Suprapubic skin (tissue), 3 donors: ENCODE measurements around the gene RBBP8.

Source experiments
- EP300 ChIP-seq: sonication (generic); formaldehyde crosslinking; IDR thresholded peaks from one replicate; pipeline ENCODE4 v1.6.1; 2017; ENCODE audit warnings: antibody characterized with exemption
- POLR2A ChIP-seq, 2 donors: fragments of 450-650 bp; IDR thresholded peaks; one replicate each; pipeline ENCODE4 v1.6.1; 2017; ENCODE audit warnings: antibody characterized with exemption in 2 of 2, mild to moderate bottlenecking in 2 of 2, moderate library complexity in 2 of 2
- TF ChIP-seq, protein P1 (sequence below), 2 donors: fragments of 200-600 bp in 1 of 2; fragments of 450-650 bp in 1 of 2; sonication (generic) in 1 of 2; IDR thresholded peaks; one replicate each; pipeline ENCODE4 v1.5.1; 2016 to 2019; ENCODE audit warnings: antibody characterized with exemption in 2 of 2, mild to moderate bottlenecking in 1 of 2, moderate library complexity in 1 of 2

DNA sequence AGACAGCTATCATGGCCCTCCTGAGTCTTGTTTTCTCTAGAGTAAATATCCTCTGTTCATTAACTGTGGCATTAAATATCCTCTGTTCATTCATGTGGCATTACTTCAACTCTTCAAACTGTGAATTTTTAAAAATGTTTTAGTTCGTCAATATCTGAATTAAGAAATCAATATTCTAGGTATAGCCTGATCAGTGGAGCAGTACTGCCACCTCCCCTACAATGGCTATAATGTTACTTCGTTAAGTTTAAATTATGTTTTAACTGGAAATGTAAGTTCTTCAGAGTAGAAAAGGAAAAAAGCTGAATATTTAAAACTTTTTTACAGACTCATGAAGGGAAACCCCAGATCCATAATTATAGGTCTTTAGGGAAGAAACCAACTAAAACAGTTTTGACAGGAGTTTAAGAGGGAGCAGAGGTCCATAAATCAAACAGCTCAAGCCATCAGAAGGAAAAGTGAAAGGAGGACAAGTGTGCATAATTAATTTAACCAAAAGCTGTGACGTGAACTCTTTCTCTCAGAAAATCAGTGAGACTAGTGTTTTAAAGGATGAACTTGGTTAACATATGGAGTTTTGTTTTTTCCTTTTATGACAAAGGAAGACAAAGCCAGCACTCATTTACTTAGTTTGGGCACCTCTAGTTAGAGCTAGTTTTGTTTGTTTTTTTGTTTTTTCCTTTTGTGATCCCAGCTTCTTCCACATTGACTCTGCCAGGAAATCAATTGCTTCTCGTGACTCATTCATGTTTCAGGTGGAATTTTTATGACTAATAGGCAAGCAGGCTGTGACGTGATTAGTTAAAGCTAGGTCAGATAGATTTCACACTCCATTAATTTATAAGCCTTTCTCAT lies 44.9 kb downstream of the RBBP8 start:
- TF ChIP-seq, protein P1, sequence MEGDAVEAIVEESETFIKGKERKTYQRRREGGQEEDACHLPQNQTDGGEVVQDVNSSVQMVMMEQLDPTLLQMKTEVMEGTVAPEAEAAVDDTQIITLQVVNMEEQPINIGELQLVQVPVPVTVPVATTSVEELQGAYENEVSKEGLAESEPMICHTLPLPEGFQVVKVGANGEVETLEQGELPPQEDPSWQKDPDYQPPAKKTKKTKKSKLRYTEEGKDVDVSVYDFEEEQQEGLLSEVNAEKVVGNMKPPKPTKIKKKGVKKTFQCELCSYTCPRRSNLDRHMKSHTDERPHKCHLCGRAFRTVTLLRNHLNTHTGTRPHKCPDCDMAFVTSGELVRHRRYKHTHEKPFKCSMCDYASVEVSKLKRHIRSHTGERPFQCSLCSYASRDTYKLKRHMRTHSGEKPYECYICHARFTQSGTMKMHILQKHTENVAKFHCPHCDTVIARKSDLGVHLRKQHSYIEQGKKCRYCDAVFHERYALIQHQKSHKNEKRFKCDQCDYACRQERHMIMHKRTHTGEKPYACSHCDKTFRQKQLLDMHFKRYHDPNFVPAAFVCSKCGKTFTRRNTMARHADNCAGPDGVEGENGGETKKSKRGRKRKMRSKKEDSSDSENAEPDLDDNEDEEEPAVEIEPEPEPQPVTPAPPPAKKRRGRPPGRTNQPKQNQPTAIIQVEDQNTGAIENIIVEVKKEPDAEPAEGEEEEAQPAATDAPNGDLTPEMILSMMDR (IDR thresholded peaks at IDR 0.05): no peak
- TF ChIP-seq POLR2A (IDR thresholded peaks at IDR 0.05) (no peak), EP300 (no peak)
